Psoas muscle (tissue), 8 donors: ENCODE results near the gene AKR1D1. TPM values are rescaled to one million over a fixed set of nuclear protein-coding genes. Genes with fewer than 3 reads are reported as not detected.

Source experiments
- ATAC-seq, 4 donors: fragments of 200-7000 bp; cut with Tn5 transposase; one replicate each; pipeline ENCODE4 v1.9.1; 2020; ENCODE audit warnings: moderate library complexity in 3 of 4, mild to moderate bottlenecking in 2 of 4
- DNase-seq, 2 donors: peaks; one replicate each; pipeline ENCODE4 v3.0.0-alpha.2; 2020
- H3K27ac ChIP-seq: fragments of 200-600 bp; one replicate; pipeline ENCODE4 v1.8.0; 2022
- H3K27me3 ChIP-seq, 3 donors: fragments of 200-600 bp in 1 of 3; one replicate each; pipeline versions ENCODE4 v1.6.1 to v1.8.0; 2013 to 2022; ENCODE audit warnings: low read length in 2 of 3, mild to moderate bottlenecking in 2 of 3, moderate library complexity in 1 of 3; ENCODE audit not compliant: insufficient read depth in 3 of 3
- H3K36me3 ChIP-seq, 2 donors: fragments of 200-600 bp in 1 of 2; one replicate each; pipeline versions ENCODE4 v1.6.1 to v1.8.0; 2013 to 2022; ENCODE audit warnings: low read depth in 1 of 2, mild to moderate bottlenecking in 1 of 2, moderate library complexity in 1 of 2; ENCODE audit not compliant: insufficient read depth in 1 of 2
- H3K4me1 ChIP-seq: fragments of 200-600 bp; one replicate; pipeline ENCODE4 v1.8.0; 2022
- H3K4me3 ChIP-seq: fragments of 200-600 bp; one replicate; pipeline ENCODE4 v1.8.0; 2022; ENCODE audit warnings: mild to moderate bottlenecking
- H3K9me3 ChIP-seq: fragments of 200-600 bp; one replicate; pipeline ENCODE4 v1.8.0; 2022
- WGBS, 3 donors: extraction: QIAGEN DNeasy Blood & Tissue Kit; methylation state at CpG; one replicate each; pipeline versions ENCODE4 v1.1.6 to v1.1.7; 2013; 5-methylcytosine and 5-hydroxymethylcytosine counted together
- intact Hi-C, 2 donors: fragments of 100-400 bp; cut with DNase I; formaldehyde crosslinking; loops; one replicate each; pipeline versions ENCODE4 v1.11.0 to v1.14.2; 2022
- polyA plus RNA-seq, 3 donors: library from polyadenylated mRNA; stranded (reverse); fragments of 200-250 nt; gene quantifications; one replicate each; pipeline ENCODE4 v1.2.3, GENCODE V29; 2013
- total RNA-seq, 4 donors: library from RNA; stranded (reverse); fragmentation: NEBNext Ultra II Directional in 2 of 4; extraction: Animal tissue kit (Norgen Biotek cat#: 25700) in 2 of 4; gene quantifications; one replicate each; pipeline versions ENCODE4 v1.2.1 to v1.2.4, GENCODE V29; 2021 to 2023
- TF ChIP-seq, protein P1 (sequence below): fragments of 200-600 bp; IDR thresholded peaks from one replicate; pipeline ENCODE4 v1.8.0; 2022; ENCODE audit warnings: antibody characterized with exemption
- donor health status: healthy with polysubstance abuse.
- donor health status: DM: no; HTN: no; CAD: no; lungs with moderate emphysema.
- donor health status: Bipolar disorder and iron deficiency.
- donor health status: healthy.
- donor health status: DM: yes; HTN: yes; CAD: no.
- donor health status: DM: no; HTN: no; CAD: no.
- donor health status: DM: no; HTN: no; CAD: no.
- donor health status: DM: yes; HTN: yes; CAD: no.

AKR1D1 gene
- total and polyA plus RNA-seq, 7 donors, result not detected

DNA sequence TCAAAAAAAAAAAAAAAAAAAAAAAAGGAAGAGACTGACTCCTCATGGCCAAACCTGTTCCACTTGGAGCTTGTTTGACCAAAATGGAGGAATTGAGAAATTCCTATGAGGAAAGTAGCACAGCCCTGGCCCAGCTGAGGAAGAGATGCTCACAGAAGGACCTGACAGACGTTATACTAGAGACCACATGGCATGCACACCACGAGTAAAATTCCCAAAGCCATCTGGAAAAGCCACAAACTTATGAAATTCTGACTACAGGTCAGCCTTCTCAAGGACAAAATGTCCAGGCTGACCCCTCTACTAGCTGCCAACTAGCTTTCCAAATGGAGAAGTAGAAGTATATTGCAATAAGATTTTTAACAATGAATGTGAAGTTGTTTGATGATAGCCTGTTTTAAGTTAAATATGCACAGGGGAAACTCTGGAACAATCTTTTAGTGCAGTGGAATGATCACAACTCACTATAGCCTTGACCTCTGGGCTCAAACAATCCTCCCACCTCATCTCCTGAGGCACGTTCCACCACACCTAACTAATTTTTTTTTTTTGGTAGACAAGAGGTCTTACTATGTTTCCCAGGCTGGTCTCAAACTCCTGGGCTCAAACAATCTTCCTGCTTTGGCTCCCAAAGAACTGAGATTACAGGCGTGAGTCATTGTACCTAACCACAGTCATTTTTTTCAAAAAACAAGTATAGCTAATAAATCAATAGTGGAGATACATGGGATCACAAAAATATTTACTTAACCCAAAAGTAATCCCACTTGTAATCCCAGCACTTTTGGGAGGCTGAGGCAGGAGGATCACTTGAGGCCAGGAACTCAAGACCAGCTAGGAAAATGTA is 75.7 kb downstream of the AKR1D1 start:
- no peak for ATAC-seq
- intact Hi-C loops, result no loop called here
- no peak for DNase-seq

DNA sequence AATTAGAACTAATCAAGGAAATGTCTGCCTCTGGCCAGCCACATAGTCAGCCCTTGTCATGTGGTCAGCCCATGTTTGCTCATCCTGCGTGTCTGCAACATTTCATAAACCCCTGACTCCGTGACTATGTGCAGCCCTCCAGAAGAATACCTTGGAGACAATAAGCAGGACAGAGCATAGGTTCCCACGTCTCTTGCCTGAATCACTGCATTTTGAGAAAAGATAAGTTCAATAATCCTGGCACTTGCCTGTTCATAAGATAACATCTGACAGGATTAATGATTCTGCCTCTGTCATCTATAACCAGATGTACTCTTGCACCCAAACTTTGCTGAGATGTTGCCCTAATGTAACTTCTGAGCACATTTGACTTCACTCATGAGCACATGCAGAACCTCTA is 78.4 kb downstream of the AKR1D1 start:
- Histone ChIP-seq H3K27ac (no peak overlapping the region), H3K4me1 (no peaks in the 10 kb centered on the region), H3K36me3 (no peaks in the 10 kb centered on the region), H3K4me3 (no peak overlapping the region), H3K9me3 (no peaks in the 10 kb centered on the region), H3K27me3 (no peaks in the 10 kb centered on the region)
- WGBS, 3 donors, result 91 to 96% (median 94%) methylated on average over 3 of the region's 3 CpGs
- TF ChIP-seq, protein P1, sequence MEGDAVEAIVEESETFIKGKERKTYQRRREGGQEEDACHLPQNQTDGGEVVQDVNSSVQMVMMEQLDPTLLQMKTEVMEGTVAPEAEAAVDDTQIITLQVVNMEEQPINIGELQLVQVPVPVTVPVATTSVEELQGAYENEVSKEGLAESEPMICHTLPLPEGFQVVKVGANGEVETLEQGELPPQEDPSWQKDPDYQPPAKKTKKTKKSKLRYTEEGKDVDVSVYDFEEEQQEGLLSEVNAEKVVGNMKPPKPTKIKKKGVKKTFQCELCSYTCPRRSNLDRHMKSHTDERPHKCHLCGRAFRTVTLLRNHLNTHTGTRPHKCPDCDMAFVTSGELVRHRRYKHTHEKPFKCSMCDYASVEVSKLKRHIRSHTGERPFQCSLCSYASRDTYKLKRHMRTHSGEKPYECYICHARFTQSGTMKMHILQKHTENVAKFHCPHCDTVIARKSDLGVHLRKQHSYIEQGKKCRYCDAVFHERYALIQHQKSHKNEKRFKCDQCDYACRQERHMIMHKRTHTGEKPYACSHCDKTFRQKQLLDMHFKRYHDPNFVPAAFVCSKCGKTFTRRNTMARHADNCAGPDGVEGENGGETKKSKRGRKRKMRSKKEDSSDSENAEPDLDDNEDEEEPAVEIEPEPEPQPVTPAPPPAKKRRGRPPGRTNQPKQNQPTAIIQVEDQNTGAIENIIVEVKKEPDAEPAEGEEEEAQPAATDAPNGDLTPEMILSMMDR, result no peak
- intact Hi-C loops, result no loop called here
- no peak for DNase-seq
- no peak for ATAC-seq

More for the DNA sequence above, 75.7 kb downstream of the AKR1D1 start:
- Histone ChIP-seq H3K27ac (no peak overlapping the region), H3K4me1 (no peaks in the 10 kb centered on the region), H3K36me3 (no peaks in the 10 kb centered on the region), H3K4me3 (no peak overlapping the region), H3K9me3 (no peaks in the 10 kb centered on the region), H3K27me3 (no peaks in the 10 kb centered on the region)
- WGBS, 3 donors, result 61 to 67% (median 64%) methylated on average over 4 of the region's 4 CpGs
- TF ChIP-seq, protein P1, result no peak

DNA sequence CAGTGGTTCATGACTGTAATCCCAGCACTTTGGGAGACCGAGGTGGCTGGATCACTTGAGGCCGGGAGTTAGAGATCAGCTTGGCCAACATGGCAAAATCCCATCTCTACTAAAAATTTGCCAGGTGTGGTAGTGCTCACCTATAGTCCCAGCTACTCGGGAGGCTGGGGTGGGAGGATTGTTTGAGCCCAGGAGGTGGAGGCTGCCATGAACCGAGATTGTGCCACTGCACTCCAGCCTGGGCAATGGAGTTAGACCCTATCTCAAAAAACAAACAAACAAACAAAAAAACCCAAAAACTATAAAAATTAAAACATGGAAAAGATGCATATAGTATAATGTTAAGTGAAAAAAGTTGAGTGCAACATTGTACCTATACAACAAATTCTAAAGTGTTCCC is 81.4 kb downstream of the AKR1D1 start:
- DNase-seq, result no peak
- H3K36me3 ChIP-seq, result no peaks in the 10 kb centered on the region
- TF ChIP-seq, protein P1, result no peak
- ATAC-seq, result no peak
- intact Hi-C loops, result loop anchor here in 1 of 2 donors (2.0 kb wide), 1 partner anchor 581 kb away; no protein-coding TSS in a partner anchor
- no peaks in the 10 kb centered on the region for H3K27me3 ChIP-seq
- H3K4me1 ChIP-seq, result no peaks in the 10 kb centered on the region
- H3K27ac ChIP-seq, result no peak overlapping the region
- H3K9me3 ChIP-seq, result no peaks in the 10 kb centered on the region
- no peak overlapping the region for H3K4me3 ChIP-seq
- 93 to 99% (median 96%) methylated on average over 4 of the region's 4 CpGs for WGBS, 3 donors

DNA sequence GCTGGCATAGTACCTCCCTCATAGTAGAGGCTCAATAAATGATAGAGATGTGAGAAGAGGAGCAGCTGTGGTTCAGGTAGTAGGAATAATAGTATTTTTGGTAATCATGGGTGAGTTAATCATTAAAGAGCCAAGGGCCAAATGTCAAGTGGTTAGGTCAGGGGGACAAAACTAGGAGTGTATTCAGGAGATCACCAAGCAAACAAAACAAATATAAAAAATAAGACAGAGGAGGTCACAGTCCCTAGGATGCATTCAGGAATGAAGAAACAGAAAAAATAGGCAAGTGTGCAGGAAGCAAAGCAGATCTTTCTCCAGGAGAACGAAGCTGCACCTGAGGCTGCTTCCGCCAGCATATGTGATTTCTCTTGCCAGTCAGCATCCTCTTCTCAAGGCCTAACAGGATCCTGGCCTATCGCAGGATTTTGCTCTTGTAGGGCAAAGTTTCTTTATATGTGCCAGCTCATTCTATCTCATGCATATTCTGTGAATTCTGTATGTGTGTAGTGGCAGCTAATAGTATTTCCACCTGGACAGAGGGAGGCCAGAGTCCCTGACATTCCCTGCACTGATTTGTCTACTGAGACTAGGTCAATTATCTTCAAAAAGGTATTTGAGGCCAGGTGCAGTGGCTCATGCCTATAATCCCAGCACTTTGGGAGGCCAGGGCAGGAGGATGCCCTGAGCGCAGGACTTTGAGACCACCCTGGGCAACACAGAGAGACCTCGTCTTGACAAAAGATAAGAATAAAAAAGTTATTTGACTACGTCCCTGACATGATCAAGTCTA is 82.7 kb downstream of the AKR1D1 start:
- H3K4me3 ChIP-seq, result no peak overlapping the region
- H3K9me3 ChIP-seq, result no peaks in the 10 kb centered on the region
- intact Hi-C loops, result loop anchor here in 1 of 2 donors (2.0 kb wide), 1 partner anchor 580 kb away; no protein-coding TSS in a partner anchor
- DNase-seq (no peak), ATAC-seq (no peak)
- TF ChIP-seq, protein P1, result no peak
- no peaks in the 10 kb centered on the region for H3K27me3 ChIP-seq
- H3K4me1 ChIP-seq, result no peaks in the 10 kb centered on the region
- H3K36me3 ChIP-seq, result no peaks in the 10 kb centered on the region
- H3K27ac ChIP-seq, result no peak overlapping the region
- WGBS, 3 donors, result 86 to 91% (median 91%) methylated on average over 6 of the region's 6 CpGs
